GM12878 (cell line): ENCODE results near the gene OR56A4. TPM values are rescaled to one million over a fixed set of nuclear protein-coding genes. Genes with fewer than 3 reads are reported as not detected.

Source experiments
- ATAC-seq: fragments of 200-7000 bp; cut with Tn5 transposase; 3 replicates; pipeline ENCODE4 v1.9.1; 2020; ENCODE audit warnings: mild to moderate bottlenecking, moderate library complexity
- BruUV-seq: library from RNA; stranded (reverse); fragments of 400-500 nt; replicated peaks from 2 replicates; lab custom pipeline; 2021; lab: Mats Ljungman, UMichigan
- CTCF ChIA-PET: fragments of 300-600 bp; sonication (Branson Sonifier 250); formaldehyde crosslinking; extraction: SDS; loops from one replicate; lab custom pipeline; 2021; ENCODE audit warnings: inconsistent platforms; lab: Yijun Ruan, JAX
- POLR2A ChIA-PET: fragments of 350-600 bp; formaldehyde crosslinking; extraction: SDS; loops from one replicate; lab custom pipeline; 2021; ENCODE audit warnings: inconsistent platforms; lab: Charles Lee
- RAD21 ChIA-PET: fragments of 300-600 bp; sonication (Branson Sonifier 250); formaldehyde crosslinking; loops from one replicate; lab custom pipeline; 2023; ENCODE audit warnings: antibody characterized with exemption; ENCODE audit not compliant: unreplicated experiment; lab: Charles Lee
- SMC1A ChIA-PET: fragments of 300-600 bp; sonication (Branson Sonifier 250); formaldehyde crosslinking; loops from one replicate; lab custom pipeline; 2023; ENCODE audit not compliant: unreplicated experiment, uncharacterized antibody; lab: Charles Lee
- DNase-seq: peaks from one replicate; pipeline ENCODE4 v3.0.0-alpha.2; 2011; ENCODE audit warnings: low read depth, low spot score
- FAIRE-seq: peaks from 3 replicates; lab custom pipeline; 2011; peaks lifted over from hg19 to GRCh38; lab: Jason Lieb, UNC
- H2AFZ ChIP-seq: 2 replicates; pipeline ENCODE4 v1.6.0; 2011; ENCODE audit warnings: low read depth, low read length, control low read depth; ENCODE audit not compliant: control insufficient read depth
- H3K27ac ChIP-seq: 2 replicates; pipeline ENCODE4 v1.5.1; 2011; ENCODE audit warnings: control low read depth; ENCODE audit not compliant: control insufficient read depth, insufficient read depth
- H3K27me3 ChIP-seq, 2 experiments: replicated peaks in 1 of 2; 2 replicates each; pipeline versions ENCODE4 v1.6.0 to v1.6.1; 2011; ENCODE audit warnings: low read length in 1 of 2; ENCODE audit not compliant: control insufficient read depth in 2 of 2, insufficient read depth in 2 of 2
- H3K36me3 ChIP-seq, 2 experiments: 2 replicates each; pipeline ENCODE4 v1.5.1; 2011; ENCODE audit warnings: low read length in 1 of 2; ENCODE audit not compliant: control insufficient read depth in 2 of 2, insufficient read depth in 2 of 2
- H3K4me1 ChIP-seq: 2 replicates; pipeline ENCODE4 v1.6.1; 2011; ENCODE audit warnings: mild to moderate bottlenecking, low read length, moderate library complexity, mixed read lengths; ENCODE audit not compliant: control insufficient read depth, insufficient read depth
- H3K4me2 ChIP-seq: 2 replicates; pipeline ENCODE4 v1.6.0; 2011; ENCODE audit warnings: control low read depth; ENCODE audit not compliant: control insufficient read depth, insufficient read depth
- H3K4me3 ChIP-seq: fragments of 200-600 bp; sonication (generic); 2 replicates; pipeline ENCODE4 v1.5.1; 2016
- H3K79me2 ChIP-seq: 2 replicates; pipeline ENCODE4 v1.6.0; 2011; ENCODE audit warnings: low read length; ENCODE audit not compliant: control insufficient read depth, insufficient read depth
- H3K9ac ChIP-seq: 2 replicates; pipeline ENCODE4 v1.8.0; 2011; ENCODE audit warnings: low read length, control low read depth, mixed read lengths; ENCODE audit not compliant: control insufficient read depth, insufficient read depth
- H3K9me3 ChIP-seq: replicated peaks from 3 replicates; pipeline ENCODE4 v1.5.1; 2011; ENCODE audit warnings: mild to moderate bottlenecking, low read length; ENCODE audit not compliant: control insufficient read depth, insufficient read depth
- H4K20me1 ChIP-seq: 2 replicates; pipeline ENCODE4 v1.6.0; 2011; ENCODE audit not compliant: control insufficient read depth, insufficient read depth
- ATF3 ChIP-seq: IDR thresholded peaks from 2 replicates; pipeline ENCODE4 v1.6.1; 2011; ENCODE audit warnings: low read depth, mild to moderate bottlenecking, low read length, moderate library complexity, borderline replicate concordance; ENCODE audit errors: extremely low read depth
- MEF2B ChIP-seq: fragments of 450-650 bp; IDR thresholded peaks from 2 replicates; pipeline ENCODE4 v1.6.1; 2018; ENCODE audit warnings: mild to moderate bottlenecking, moderate library complexity; ENCODE audit not compliant: partially characterized antibody, poor library complexity, severe bottlenecking
- NFIC ChIP-seq: IDR thresholded peaks from 2 replicates; pipeline ENCODE4 v1.6.1; 2012; ENCODE audit warnings: low read depth, mild to moderate bottlenecking, inconsistent platforms, low read length, moderate library complexity
- PKNOX1 ChIP-seq: fragments of 450-650 bp; IDR thresholded peaks from 2 replicates; pipeline ENCODE4 v1.6.1; 2016; ENCODE audit warnings: mild to moderate bottlenecking
- RCOR1 ChIP-seq: conservative IDR thresholded peaks from 2 replicates; pipeline ENCODE4 v1.6.1; 2012; ENCODE audit warnings: low read depth, low read length, improper control_type of control experiment
- TARDBP ChIP-seq: IDR thresholded peaks from 2 replicates; pipeline ENCODE4 v1.6.1; 2016; ENCODE audit warnings: borderline replicate concordance
- USF1 ChIP-seq: IDR thresholded peaks from 2 replicates; pipeline ENCODE4 v1.6.1; 2011; ENCODE audit warnings: borderline replicate concordance, low read depth, mild to moderate bottlenecking, moderate library complexity, mixed read lengths, low read length; ENCODE audit not compliant: insufficient read depth; ENCODE audit errors: extremely low read length
- WGBS: methylation state at CpG from one replicate; pipeline ENCODE4 v1.1.6; 2016; ENCODE audit warnings: low lambda C conversion rate; ENCODE audit not compliant: insufficient replicate concordance, insufficient coverage; ENCODE audit errors: missing lambda C conversion rate; 5-methylcytosine and 5-hydroxymethylcytosine counted together
- in situ Hi-C: fragments of 300-500 bp; cut with MboI; formaldehyde crosslinking; loops from 9 replicates; pipeline ENCODE4 v1.14.3; 2018; ENCODE audit warnings: mixed read lengths
- intact Hi-C: fragments of 100-400 bp; cut with micrococcal nuclease; formaldehyde crosslinking; loops from one replicate; pipeline ENCODE4 v1.14.2; 2022; ENCODE audit not compliant: unreplicated experiment
- polyA plus RNA-seq, 11 experiments: library from polyadenylated mRNA; depleted of rRNA in 4 of 11; unstranded in 6 of 11; stranded (reverse) in 5 of 11; fragments of >200 nt; fragmentation: Nextera tagmentation in 4 of 11; fragmentation: Illumina TruSeq in 1 of 11; extraction: Ambion mirVana in 4 of 11; extraction: Trizol in 1 of 11; gene quantifications; 1 replicate in 1 of 11; 2 replicates in 10 of 11; pipeline versions ENCODE4 v1.2.1 to v1.2.3, GENCODE V29; 2011 to 2016; ENCODE audit warnings: inconsistent platforms in 2 of 11, missing spikeins in 2 of 11, low read depth in 1 of 11
- total RNA-seq, 4 experiments: library from RNA; depleted of rRNA in 3 of 4; stranded (reverse); fragments of >200 nt in 3 of 4; fragmentation: Illumina TruSeq in 1 of 4; extraction: Trizol in 1 of 4; gene quantifications; 2 replicates each; pipeline versions ENCODE4 v1.2.1 to v1.2.3, GENCODE V29; 2013 to 2021

The OR56A4 gene
- total and polyA plus RNA-seq, 10 of the 15 experiments (the other 5 are each of a cell fraction or from before 2014, with no cell fraction given), result not detected

- Histone ChIP-seq H2AFZ (no peak overlapping the region), H3K4me2 (no peak overlapping the region), H3K27ac (no peak overlapping the region), H3K79me2 (no peaks in the 10 kb centered on the region), H3K9me3 (no peaks in the 10 kb centered on the region), H3K9ac (no peak overlapping the region), H3K4me1 (no peaks in the 10 kb centered on the region), H3K27me3 (no peaks in the 10 kb centered on the region), H3K36me3 (no peaks in the 10 kb centered on the region), H3K4me3 (no peak overlapping the region)
- WGBS, result 7% methylated on average over 1 of the region's 1 CpG
- no peak for ATAC-seq
- ChIA-PET POLR2A (no interaction called here), CTCF (no interaction called here), SMC1A (no interaction called here), RAD21 (no interaction called here)
- DNase-seq, result no peak
- no TSS peak for BruUV-seq
- intact Hi-C loops, result no loop called here
- FAIRE-seq, result no peak
- TF ChIP-seq RCOR1, result no peak
- TF ChIP-seq USF1, result no peak
- no peak for TF ChIP-seq TARDBP
- no peak for TF ChIP-seq NFIC
- TF ChIP-seq ATF3, result no peak
- TF ChIP-seq MEF2B, result no peak
- TF ChIP-seq PKNOX1, result no peak
- TF ChIP-seq, all 136 proteins: peak for 0
- no peaks in the 10 kb centered on the region for H4K20me1 ChIP-seq
- in situ Hi-C loops, result no loop called here
Observed at GRCh38 chr11:6027501-6027900, 20.8 kb upstream of the OR56A4 start.
